HG02571 (cell line): ENCODE data around the gene THOC2.
"Not testable (repeated sequence)": the region's sequence is repeated elsewhere in the genome, so short reads cannot be mapped to it uniquely, and the experiment has no call there.

Experiments
- ATAC-seq: cut with Tn5 transposase; IDR thresholded peaks from one replicate; pipeline ENCODE4 v1.9.1; 2021; ENCODE audit warnings: mild to moderate bottlenecking, moderate library complexity; ENCODE audit not compliant: unreplicated experiment

The THOC2 gene

GRCh38 chrX:123574027-123574426, 158.8 kb downstream of the THOC2 start:
- ATAC-seq: not testable (repeated sequence)

GRCh38 chrX:123570011-123570590, 162.8 kb downstream of the THOC2 start:
- ATAC-seq: no peak

DNA sequence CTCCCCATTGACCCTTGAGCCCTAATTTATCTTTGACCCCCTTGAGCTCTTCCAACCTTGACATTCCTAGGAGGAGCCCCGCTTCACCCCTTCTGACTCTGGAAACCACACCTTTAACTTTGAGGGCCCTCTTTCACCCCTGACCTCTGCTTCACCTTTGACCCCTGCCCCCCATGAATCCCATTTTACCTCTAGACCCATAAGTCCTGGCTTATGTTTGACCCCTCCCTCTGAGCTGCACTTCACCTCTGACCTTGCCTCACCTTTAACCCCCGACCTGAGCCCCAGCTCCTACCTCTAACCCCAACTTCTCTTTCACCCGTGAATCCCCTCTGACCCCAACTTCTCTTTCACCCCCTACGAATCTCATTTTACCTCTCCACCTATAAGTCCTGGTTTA, 169.7 kb downstream of the THOC2 start:
- ATAC-seq: no peak

GRCh38 chrX:123562342-123563146, 170.3 kb downstream of the THOC2 start:
- no peak for ATAC-seq

DNA sequence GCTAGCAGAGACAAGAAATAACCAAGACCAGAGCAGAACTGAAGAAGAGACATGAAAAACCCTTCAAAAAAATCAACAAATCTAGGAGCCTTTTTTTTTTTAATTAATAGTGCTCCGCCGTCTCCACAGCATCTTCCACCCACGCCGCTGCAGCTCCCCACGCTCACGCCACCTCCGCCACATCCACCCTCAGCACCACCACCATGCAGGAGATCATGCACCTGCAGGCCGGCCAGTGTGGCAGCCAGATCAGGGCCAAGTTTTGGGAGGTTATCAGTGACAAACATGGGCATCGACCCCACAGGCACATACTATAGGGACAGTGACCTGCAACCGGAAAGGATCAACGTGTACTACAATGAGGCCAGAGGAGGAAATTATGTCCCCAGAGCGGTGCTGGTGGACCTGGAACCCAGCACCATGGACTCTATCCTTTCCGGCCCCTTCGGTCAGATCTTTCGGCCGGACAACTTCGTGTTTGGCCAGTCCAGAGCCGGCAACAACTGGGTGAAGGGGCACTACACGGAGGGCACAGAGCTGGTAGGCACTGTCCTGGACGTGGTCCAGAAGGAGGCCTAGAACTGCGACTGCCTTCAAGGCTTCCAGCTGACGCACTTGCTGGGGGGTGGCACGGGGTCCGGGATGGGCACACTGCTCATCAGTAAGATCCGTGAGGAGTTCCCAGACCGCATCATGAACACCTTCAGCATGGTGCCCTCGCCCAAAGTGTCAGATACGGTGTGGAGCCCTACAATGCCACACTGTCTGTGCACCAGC, 171.2 kb downstream of the THOC2 start:
- ATAC-seq: no peak

- no peak for ATAC-seq
These were observed 182.0 kb downstream of the THOC2 start for GRCh38 chrX:123550829-123551228.
